ENCODE data around the gene WDPCP.

Gene WDPCP

GRCh38 chr2:63194175-63194574 is 394.1 kb downstream of the WDPCP start (continued):
- TF ChIP-seq CSRNP3 (CRISPR knock-in tag; IDR thresholded peaks at IDR 0.05) (no peak), ZFP3 (CRISPR knock-in tag; IDR thresholded peaks at IDR 0.05) (no peak), ESRRG (CRISPR knock-in tag; IDR thresholded peaks at IDR 0.05) (no peak)

- no peak for ATAC-seq
- no peak for TF ChIP-seq SNAI2 (CRISPR knock-in tag; IDR thresholded peaks at IDR 0.05)
- TF ChIP-seq CREB5 (CRISPR knock-in tag; IDR thresholded peaks at IDR 0.05; ENCODE audit: low read depth), result no peak
- no peak for TF ChIP-seq PPARA (CRISPR knock-in tag; IDR thresholded peaks at IDR 0.05; ENCODE audit: borderline replicate concordance)
- no peak for TF ChIP-seq ZC3H10 (CRISPR knock-in tag; IDR thresholded peaks at IDR 0.05)
- no peak for TF ChIP-seq TOX (CRISPR knock-in tag; IDR thresholded peaks at IDR 0.05; ENCODE audit: borderline replicate concordance)
Measured at GRCh38 chr2:63192889-63193774, 395.1 kb downstream of the WDPCP start.

GRCh38 chr2:63192169-63192888 is 395.9 kb downstream of the WDPCP start:
- TF ChIP-seq ZNF8 (CRISPR knock-in tag; IDR thresholded peaks at IDR 0.05) (no peak), ISL1 (CRISPR knock-in tag; IDR thresholded peaks at IDR 0.05) (no peak), ZNF565 (CRISPR knock-in tag; conservative IDR thresholded peaks at IDR 0.05; ENCODE audit: low read depth) (no peak)
- no peak for ATAC-seq

- ATAC-seq, result peak; percentile 90
- TF ChIP-seq PPARA (CRISPR knock-in tag; IDR thresholded peaks at IDR 0.05; ENCODE audit: borderline replicate concordance) (no peak), ESRRG (CRISPR knock-in tag; IDR thresholded peaks at IDR 0.05) (no peak), ISL1 (CRISPR knock-in tag; IDR thresholded peaks at IDR 0.05) (no peak), POU6F1 (CRISPR knock-in tag; IDR thresholded peaks at IDR 0.05; ENCODE audit: borderline replicate concordance, low read depth) (no peak), SNAI2 (CRISPR knock-in tag; IDR thresholded peaks at IDR 0.05) (no peak), ZNF70 (CRISPR knock-in tag; IDR thresholded peaks at IDR 0.05) (no peak), TOX (CRISPR knock-in tag; IDR thresholded peaks at IDR 0.05; ENCODE audit: borderline replicate concordance) (no peak), OSR1 (CRISPR knock-in tag; IDR thresholded peaks at IDR 0.05) (no peak), BACH2 (CRISPR knock-in tag; IDR thresholded peaks at IDR 0.05; ENCODE audit: borderline replicate concordance) (no peak), ZNF8 (CRISPR knock-in tag; IDR thresholded peaks at IDR 0.05) (no peak), CSRNP3 (CRISPR knock-in tag; IDR thresholded peaks at IDR 0.05) (no peak), ZFP3 (CRISPR knock-in tag; IDR thresholded peaks at IDR 0.05) (no peak), PATZ1 (CRISPR knock-in tag; IDR thresholded peaks at IDR 0.05; ENCODE audit: borderline replicate concordance) (no peak), CREB5 (CRISPR knock-in tag; IDR thresholded peaks at IDR 0.05; ENCODE audit: low read depth) (no peak), ZC3H10 (CRISPR knock-in tag; IDR thresholded peaks at IDR 0.05) (no peak), ARNTL (CRISPR knock-in tag; IDR thresholded peaks at IDR 0.05; ENCODE audit: borderline replicate concordance, low read depth) (no peak)
Measured at GRCh38 chr2:63189026-63189425, 399.3 kb downstream of the WDPCP start.
